ENCODE results near the gene NLK.

DNA sequence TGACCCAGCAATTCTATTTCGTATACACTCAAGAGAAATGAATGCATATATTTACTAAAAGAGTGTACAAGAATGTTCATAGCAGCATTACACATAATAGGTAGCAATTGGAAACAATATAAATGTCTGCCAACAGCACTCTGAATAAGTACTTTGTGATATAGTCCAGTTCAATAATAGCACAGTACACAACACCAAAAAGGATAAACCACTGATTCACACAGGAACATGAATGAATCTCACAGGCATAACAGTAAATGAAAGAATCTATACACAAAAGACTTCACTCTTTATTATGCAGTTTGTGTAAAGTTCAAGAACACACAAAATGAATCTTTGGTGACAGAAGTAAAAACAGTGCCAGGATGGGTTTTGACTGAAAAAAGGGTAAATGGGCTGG lies 86.3 kb downstream of the NLK start:
- TF ChIP-seq, protein P1, sequence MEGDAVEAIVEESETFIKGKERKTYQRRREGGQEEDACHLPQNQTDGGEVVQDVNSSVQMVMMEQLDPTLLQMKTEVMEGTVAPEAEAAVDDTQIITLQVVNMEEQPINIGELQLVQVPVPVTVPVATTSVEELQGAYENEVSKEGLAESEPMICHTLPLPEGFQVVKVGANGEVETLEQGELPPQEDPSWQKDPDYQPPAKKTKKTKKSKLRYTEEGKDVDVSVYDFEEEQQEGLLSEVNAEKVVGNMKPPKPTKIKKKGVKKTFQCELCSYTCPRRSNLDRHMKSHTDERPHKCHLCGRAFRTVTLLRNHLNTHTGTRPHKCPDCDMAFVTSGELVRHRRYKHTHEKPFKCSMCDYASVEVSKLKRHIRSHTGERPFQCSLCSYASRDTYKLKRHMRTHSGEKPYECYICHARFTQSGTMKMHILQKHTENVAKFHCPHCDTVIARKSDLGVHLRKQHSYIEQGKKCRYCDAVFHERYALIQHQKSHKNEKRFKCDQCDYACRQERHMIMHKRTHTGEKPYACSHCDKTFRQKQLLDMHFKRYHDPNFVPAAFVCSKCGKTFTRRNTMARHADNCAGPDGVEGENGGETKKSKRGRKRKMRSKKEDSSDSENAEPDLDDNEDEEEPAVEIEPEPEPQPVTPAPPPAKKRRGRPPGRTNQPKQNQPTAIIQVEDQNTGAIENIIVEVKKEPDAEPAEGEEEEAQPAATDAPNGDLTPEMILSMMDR (IDR thresholded peaks at IDR 0.05; ENCODE audit: low read depth, low read length), result no peak
- no peak for TF ChIP-seq POLR2A (IDR thresholded peaks at IDR 0.05; ENCODE audit: extremely low read depth, insufficient read length)
- TF ChIP-seq, protein P2, sequence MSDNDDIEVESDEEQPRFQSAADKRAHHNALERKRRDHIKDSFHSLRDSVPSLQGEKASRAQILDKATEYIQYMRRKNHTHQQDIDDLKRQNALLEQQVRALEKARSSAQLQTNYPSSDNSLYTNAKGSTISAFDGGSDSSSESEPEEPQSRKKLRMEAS (IDR thresholded peaks at IDR 0.05; ENCODE audit: low read depth, low read length), result no peak
